Measurements from ENCODE around the gene TTC28. TPM values are rescaled to one million over a fixed set of nuclear protein-coding genes. Genes with fewer than 3 reads are reported as not detected.

Gene TTC28
- total and polyA plus RNA-seq, 8 donors: 2.2 to 18.6 (median 11.5) TPM

DNA sequence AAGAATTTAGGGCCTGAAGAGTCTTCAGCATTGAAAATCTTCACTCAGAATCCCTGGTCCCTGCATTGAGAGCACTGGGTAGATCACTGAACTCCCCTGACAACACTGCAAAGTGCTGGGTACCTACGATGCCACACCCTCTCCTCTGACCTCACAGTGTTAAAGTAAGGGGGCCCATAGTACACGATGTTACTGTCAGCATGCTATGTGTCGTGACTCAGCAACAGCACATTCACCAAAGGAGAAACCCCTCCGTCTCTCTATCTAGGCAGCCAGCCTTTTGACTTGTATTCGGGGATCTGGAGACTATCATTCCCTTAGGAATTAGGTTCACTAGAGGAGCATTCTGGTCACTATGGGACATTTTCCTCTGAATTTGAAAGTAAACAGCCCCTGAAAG lies 693.2 kb downstream of the TTC28 start:
- no peak for FAIRE-seq
- peaks cover 0 to 36% (median 0%) of the 10 kb centered on the region in 3 donors for H3K36me3 ChIP-seq
- no peak overlapping the region for H3K4me3 ChIP-seq
- intact Hi-C loops (cut with DNase I): no loop called here
- ATAC-seq: no peak
- no peaks in the 10 kb centered on the region for H3K4me1 ChIP-seq
- H3K27me3 ChIP-seq: no peaks in the 10 kb centered on the region
- WGBS, 2 donors: 84 to 88% methylated on average over 5 of the region's 5 CpGs
- peak in 1 of 6 donors; percentile 0 for DNase-seq
- no peak for TF ChIP-seq CTCF (IDR thresholded peaks at IDR 0.05)
- H3K9me3 ChIP-seq: no peaks in the 10 kb centered on the region
- H3K27ac ChIP-seq: no peak overlapping the region

GRCh38 chr22:27985323-27986275 lies 694.0 kb downstream of the TTC28 start:
- TF ChIP-seq CTCF (IDR thresholded peaks at IDR 0.05): no peak
- DNase-seq: peak in 1 of 6 donors; percentile 1
- FAIRE-seq: no peak
- intact Hi-C loops (cut with DNase I): no loop called here
- Histone ChIP-seq H3K27me3 (no peaks in the 10 kb centered on the region), H3K36me3 (peaks cover 0 to 36% (median 0%) of the 10 kb centered on the region in 3 donors), H3K27ac (no peak overlapping the region), H3K9me3 (no peaks in the 10 kb centered on the region), H3K4me3 (no peak overlapping the region), H3K4me1 (no peaks in the 10 kb centered on the region)
- no peak for ATAC-seq
- 88 to 95% methylated on average over 12 of the region's 12 CpGs for WGBS, 2 donors

DNA sequence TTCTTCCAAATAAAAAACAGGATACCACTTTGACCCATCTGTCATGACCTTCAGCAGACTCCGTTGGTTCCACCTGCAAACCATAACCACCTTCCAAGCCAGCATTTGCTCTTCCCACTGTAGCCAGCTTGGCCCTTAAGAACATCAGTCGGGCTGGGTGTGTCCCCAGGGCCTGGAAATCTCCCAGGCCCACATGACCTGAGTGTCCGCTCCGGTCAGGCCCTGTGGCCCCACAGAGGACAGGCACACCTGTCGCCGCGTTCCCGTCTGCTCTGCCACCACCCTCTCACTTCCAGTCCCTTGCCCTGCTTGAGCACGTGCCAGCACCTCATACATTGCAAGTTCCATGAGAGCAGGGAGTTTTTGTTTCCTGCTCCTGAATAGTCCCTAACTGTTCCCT lies 694.9 kb downstream of the TTC28 start:
- peaks cover 0 to 36% (median 0%) of the 10 kb centered on the region in 3 donors for H3K36me3 ChIP-seq
- intact Hi-C loops (cut with DNase I): no loop called here
- no peak for ATAC-seq
- H3K9me3 ChIP-seq: no peaks in the 10 kb centered on the region
- DNase-seq: no peak
- H3K27ac ChIP-seq: no peak overlapping the region
- FAIRE-seq: no peak
- no peaks in the 10 kb centered on the region for H3K27me3 ChIP-seq
- WGBS, 2 donors: 88 to 93% methylated on average over 9 of the region's 9 CpGs
- H3K4me3 ChIP-seq: no peak overlapping the region
- TF ChIP-seq CTCF (IDR thresholded peaks at IDR 0.05): no peak
- no peaks in the 10 kb centered on the region for H3K4me1 ChIP-seq

GRCh38 chr22:27984001-27984695 lies 695.5 kb downstream of the TTC28 start:
- DNase-seq (no peak), ATAC-seq (no peak), FAIRE-seq (no peak)
- Histone ChIP-seq H3K4me1 (no peaks in the 10 kb centered on the region), H3K27me3 (no peaks in the 10 kb centered on the region), H3K9me3 (no peaks in the 10 kb centered on the region), H3K36me3 (peaks cover 0 to 36% (median 0%) of the 10 kb centered on the region in 3 donors), H3K4me3 (no peak overlapping the region), H3K27ac (no peak overlapping the region)
- WGBS, 2 donors: 84 to 87% methylated on average over 10 of the region's 10 CpGs
- intact Hi-C loops (cut with DNase I): no loop called here
- TF ChIP-seq CTCF (IDR thresholded peaks at IDR 0.05): no peak
